DND-41 (cell line): ENCODE results near the gene OSBPL3.

ENCODE experiments used
- ATAC-seq: fragments of 200-7000 bp; cut with Tn5 transposase; 3 replicates; pipeline ENCODE4 v1.9.1; 2021; ENCODE audit warnings: low read depth; ENCODE audit not compliant: insufficient read depth
- DNase-seq: peaks from one replicate; pipeline ENCODE4 v3.0.0-alpha.2; 2020
- H2AFZ ChIP-seq: 2 replicates; pipeline ENCODE4 v1.6.0; 2012; ENCODE audit warnings: low read depth, low read length
- H3K27ac ChIP-seq: 2 replicates; pipeline ENCODE4 v1.5.1; 2012; ENCODE audit warnings: low read length, inconsistent platforms
- H3K27me3 ChIP-seq: fragments of 200-600 bp; sonication (generic); 2 replicates; pipeline ENCODE4 v1.6.0; 2012; ENCODE audit warnings: low read length, mild to moderate bottlenecking, inconsistent platforms; ENCODE audit not compliant: insufficient read depth, poor library complexity
- H3K36me3 ChIP-seq: 2 replicates; pipeline ENCODE4 v1.5.1; 2012; ENCODE audit warnings: low read length, inconsistent platforms; ENCODE audit not compliant: insufficient read depth
- H3K4me1 ChIP-seq: 2 replicates; pipeline ENCODE4 v1.5.1; 2012; ENCODE audit warnings: mild to moderate bottlenecking, low read length; ENCODE audit not compliant: insufficient read depth
- H3K4me2 ChIP-seq: 2 replicates; pipeline ENCODE4 v1.6.0; 2012; ENCODE audit warnings: mild to moderate bottlenecking, moderate library complexity, low read length, inconsistent platforms; ENCODE audit not compliant: insufficient read depth
- H3K4me3 ChIP-seq, 2 experiments: fragments of 200-600 bp in 1 of 2; shearing (Covaris generic) in 1 of 2; 2 replicates each; pipeline ENCODE4 v1.5.1; 2012 to 2016; ENCODE audit warnings: inconsistent platforms in 2 of 2, low read length in 2 of 2, mild to moderate bottlenecking in 2 of 2, low read depth in 1 of 2, moderate library complexity in 1 of 2
- H3K79me2 ChIP-seq: 2 replicates; pipeline ENCODE4 v1.6.0; 2012; ENCODE audit warnings: low read length, inconsistent platforms; ENCODE audit not compliant: insufficient read depth
- H3K9ac ChIP-seq: 2 replicates; pipeline ENCODE4 v1.6.0; 2012; ENCODE audit warnings: low read depth, mild to moderate bottlenecking, inconsistent platforms, low read length, moderate library complexity
- H3K9me3 ChIP-seq: 2 replicates; pipeline ENCODE4 v1.5.1; 2012; ENCODE audit warnings: low read length, moderate library complexity, mild to moderate bottlenecking, inconsistent platforms; ENCODE audit not compliant: insufficient read depth, severe bottlenecking
- H4K20me1 ChIP-seq: 2 replicates; pipeline ENCODE4 v1.6.0; 2012; ENCODE audit warnings: low read length; ENCODE audit not compliant: insufficient read depth
- EZH2 ChIP-seq: IDR thresholded peaks from 3 replicates; pipeline ENCODE4 v1.6.1; 2012; ENCODE audit warnings: borderline replicate concordance, low read depth, mild to moderate bottlenecking, moderate library complexity, low read length, inconsistent platforms; ENCODE audit not compliant: severe bottlenecking
- TF ChIP-seq, protein P1 (sequence below): IDR thresholded peaks from 2 replicates; pipeline ENCODE4 v1.5.1; 2012; ENCODE audit warnings: borderline replicate concordance, low read length, moderate library complexity, mild to moderate bottlenecking; ENCODE audit not compliant: poor library complexity, severe bottlenecking; ENCODE audit errors: extremely low read depth

OSBPL3 gene

DNA sequence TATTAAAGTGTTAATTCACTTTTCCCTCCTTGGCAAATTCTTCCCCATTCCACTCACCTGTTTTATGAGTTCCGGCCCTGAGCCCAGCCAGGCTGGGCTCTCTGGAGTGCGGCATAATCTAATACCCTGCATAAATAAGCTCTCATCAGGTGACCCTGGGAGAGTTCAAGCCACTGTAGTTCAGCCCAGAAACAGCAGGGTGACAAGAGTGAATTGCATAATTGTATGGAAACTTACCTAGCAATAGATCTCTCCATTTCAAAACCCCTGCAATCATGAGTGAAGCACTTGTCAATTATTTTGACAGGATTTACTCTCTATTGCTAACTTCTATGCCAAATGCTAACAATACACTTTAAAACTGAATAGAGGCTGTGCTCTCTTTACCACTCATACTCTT, 94.7 kb downstream of the OSBPL3 start:
- TF ChIP-seq, protein P1, sequence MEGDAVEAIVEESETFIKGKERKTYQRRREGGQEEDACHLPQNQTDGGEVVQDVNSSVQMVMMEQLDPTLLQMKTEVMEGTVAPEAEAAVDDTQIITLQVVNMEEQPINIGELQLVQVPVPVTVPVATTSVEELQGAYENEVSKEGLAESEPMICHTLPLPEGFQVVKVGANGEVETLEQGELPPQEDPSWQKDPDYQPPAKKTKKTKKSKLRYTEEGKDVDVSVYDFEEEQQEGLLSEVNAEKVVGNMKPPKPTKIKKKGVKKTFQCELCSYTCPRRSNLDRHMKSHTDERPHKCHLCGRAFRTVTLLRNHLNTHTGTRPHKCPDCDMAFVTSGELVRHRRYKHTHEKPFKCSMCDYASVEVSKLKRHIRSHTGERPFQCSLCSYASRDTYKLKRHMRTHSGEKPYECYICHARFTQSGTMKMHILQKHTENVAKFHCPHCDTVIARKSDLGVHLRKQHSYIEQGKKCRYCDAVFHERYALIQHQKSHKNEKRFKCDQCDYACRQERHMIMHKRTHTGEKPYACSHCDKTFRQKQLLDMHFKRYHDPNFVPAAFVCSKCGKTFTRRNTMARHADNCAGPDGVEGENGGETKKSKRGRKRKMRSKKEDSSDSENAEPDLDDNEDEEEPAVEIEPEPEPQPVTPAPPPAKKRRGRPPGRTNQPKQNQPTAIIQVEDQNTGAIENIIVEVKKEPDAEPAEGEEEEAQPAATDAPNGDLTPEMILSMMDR: no peak
- no peak for TF ChIP-seq EZH2
- Histone ChIP-seq H3K4me2 (no peak overlapping the region), H2AFZ (no peak overlapping the region), H3K9ac (no peak overlapping the region), H3K27ac (no peak overlapping the region), H3K79me2 (no peaks in the 10 kb centered on the region), H3K27me3 (no peaks in the 10 kb centered on the region), H3K4me3 (no peak overlapping the region), H4K20me1 (no peaks in the 10 kb centered on the region), H3K36me3 (peaks cover 10% of the 10 kb centered on the region), H3K4me1 (no peaks in the 10 kb centered on the region), H3K9me3 (no peaks in the 10 kb centered on the region)
- DNase-seq: no peak
- ATAC-seq: no peak

DNA sequence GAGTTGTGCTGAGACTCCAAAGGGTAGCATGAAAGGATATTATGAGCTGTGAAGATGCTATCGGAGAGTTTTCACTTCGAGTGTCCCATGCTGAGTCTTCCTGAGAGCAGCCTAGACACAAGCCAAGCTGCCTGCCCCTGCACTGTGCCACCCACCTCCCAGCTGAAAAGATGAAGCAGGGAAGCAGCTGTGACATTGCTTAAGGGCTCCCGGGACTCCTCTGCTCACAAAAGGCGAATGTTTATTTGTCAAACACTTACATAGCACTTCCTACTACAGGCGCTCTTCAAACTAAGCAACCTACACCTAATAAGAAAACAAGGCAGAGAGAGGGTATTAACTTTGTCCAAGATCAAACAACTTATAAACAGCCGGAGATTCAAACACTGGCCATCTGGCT, 95.6 kb downstream of the OSBPL3 start:
- no peak for ATAC-seq
- H3K27ac ChIP-seq: no peak overlapping the region
- no peak overlapping the region for H3K9ac ChIP-seq
- no peak overlapping the region for H3K4me3 ChIP-seq
- H3K4me2 ChIP-seq: no peak overlapping the region
- peaks cover 5% of the 10 kb centered on the region for H3K36me3 ChIP-seq
- H3K79me2 ChIP-seq: no peaks in the 10 kb centered on the region
- H3K27me3 ChIP-seq: no peaks in the 10 kb centered on the region
- TF ChIP-seq, protein P1: no peak
- no peaks in the 10 kb centered on the region for H3K9me3 ChIP-seq
- H3K4me1 ChIP-seq: no peaks in the 10 kb centered on the region
- H4K20me1 ChIP-seq: no peaks in the 10 kb centered on the region
- no peak overlapping the region for H2AFZ ChIP-seq
- DNase-seq: no peak

DNA sequence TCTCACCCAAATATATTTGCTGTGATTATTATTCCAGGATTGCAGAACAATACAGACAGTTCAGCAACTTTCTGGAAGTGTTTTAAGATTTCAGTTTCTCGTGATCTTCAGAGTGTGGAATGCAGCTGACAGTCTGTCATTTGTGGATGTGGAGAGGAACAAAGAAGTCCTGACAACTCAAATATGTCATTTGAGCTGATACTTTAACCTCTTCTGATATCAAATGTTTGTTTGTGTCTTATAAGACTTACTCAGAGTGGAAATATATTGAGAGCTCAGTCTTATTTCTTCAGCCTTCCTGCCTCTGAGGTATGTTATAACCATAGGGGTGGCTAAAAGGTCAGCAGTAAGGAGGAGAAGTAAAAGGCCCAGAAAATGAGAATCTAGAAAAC, 96.4 kb downstream of the OSBPL3 start:
- no peak overlapping the region for H2AFZ ChIP-seq
- no peaks in the 10 kb centered on the region for H3K4me1 ChIP-seq
- H3K27me3 ChIP-seq: no peaks in the 10 kb centered on the region
- H3K4me3 ChIP-seq: no peak overlapping the region
- peaks cover 5% of the 10 kb centered on the region for H3K36me3 ChIP-seq
- no peak overlapping the region for H3K27ac ChIP-seq
- ATAC-seq (no peak), DNase-seq (no peak)
- no peaks in the 10 kb centered on the region for H4K20me1 ChIP-seq
- no peaks in the 10 kb centered on the region for H3K79me2 ChIP-seq
- TF ChIP-seq, protein P1: no peak
- no peak for TF ChIP-seq EZH2
- no peak overlapping the region for H3K4me2 ChIP-seq
- H3K9me3 ChIP-seq: no peaks in the 10 kb centered on the region
- H3K9ac ChIP-seq: no peak overlapping the region

DNA sequence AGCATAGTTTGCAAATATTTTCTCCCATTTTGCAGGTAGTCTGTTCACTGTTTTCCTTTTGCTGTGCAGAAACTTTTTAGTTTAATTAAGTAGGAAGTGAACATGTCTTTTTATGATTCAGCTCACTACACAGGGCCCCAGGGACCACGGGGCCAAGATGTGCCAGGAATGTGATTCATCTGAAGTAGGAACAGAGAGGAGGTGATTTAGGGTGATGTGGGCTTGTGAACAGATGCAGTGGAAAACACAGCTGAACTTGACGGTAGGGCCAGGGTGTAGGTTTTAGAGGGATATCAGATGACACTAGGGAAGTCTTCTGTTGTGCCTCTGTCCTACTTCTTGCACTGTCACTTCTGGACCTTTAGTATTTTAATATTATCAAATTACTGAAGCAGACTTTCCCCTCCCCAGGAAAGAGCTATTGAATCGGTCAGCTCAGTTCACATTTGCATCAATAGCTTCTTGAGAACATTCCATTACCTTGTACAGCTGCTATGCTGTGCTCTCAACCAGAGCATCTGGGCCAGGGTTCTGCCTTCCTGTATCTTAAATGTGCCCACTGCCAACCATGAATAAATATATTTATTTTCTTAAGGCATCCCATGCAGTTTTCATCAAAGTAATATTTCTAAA, 96.9 kb downstream of the OSBPL3 start:
- no peak for DNase-seq
- Histone ChIP-seq H3K9me3 (no peaks in the 10 kb centered on the region), H3K36me3 (peaks cover 5% of the 10 kb centered on the region), H3K4me2 (no peak overlapping the region), H4K20me1 (no peaks in the 10 kb centered on the region), H3K4me3 (no peak overlapping the region), H3K27ac (no peak overlapping the region), H3K27me3 (no peaks in the 10 kb centered on the region), H2AFZ (no peak overlapping the region), H3K9ac (no peak overlapping the region), H3K4me1 (no peaks in the 10 kb centered on the region), H3K79me2 (no peaks in the 10 kb centered on the region)
- TF ChIP-seq, protein P1: no peak
- no peak for TF ChIP-seq EZH2
- no peak for ATAC-seq
